AG04450 (cell line): ENCODE data around the gene RASSF7. TPM values are rescaled to one million over a fixed set of nuclear protein-coding genes. Genes with fewer than 3 reads are reported as not detected.

Experiments used
- CTCF ChIA-PET: fragments of 300-600, 350-600 bp; formaldehyde crosslinking; extraction: SDS; loops from one replicate; lab custom pipeline; 2022; ENCODE audit warnings: antibody characterized with exemption, inconsistent platforms; lab: Charles Lee
- POLR2A ChIA-PET: fragments of 350-600 bp; formaldehyde crosslinking; extraction: SDS; loops from one replicate; lab custom pipeline; 2021; ENCODE audit warnings: antibody characterized with exemption, inconsistent platforms; lab: Yijun Ruan, JAX
- DNase-seq: peaks from one replicate; pipeline ENCODE4 v3.0.0-alpha.2; 2011; ENCODE audit warnings: low read depth, low spot score
- H3K27ac ChIP-seq: one replicate; pipeline ENCODE4 v1.5.1; 2012; ENCODE audit warnings: low read depth, low read length, control low read depth
- H3K27me3 ChIP-seq: one replicate; pipeline ENCODE4 v1.6.0; 2012; ENCODE audit warnings: low read length; ENCODE audit not compliant: control insufficient read depth, insufficient read depth
- H3K4me3 ChIP-seq: 2 replicates; pipeline ENCODE4 v1.5.1; 2011; ENCODE audit warnings: mild to moderate bottlenecking, low read depth, low read length, control low read depth
- H3K9me3 ChIP-seq: 2 replicates; pipeline ENCODE4 v1.5.1; 2012; ENCODE audit warnings: low read length; ENCODE audit not compliant: control insufficient read depth, insufficient read depth
- polyA plus RNA-seq: library from polyadenylated mRNA; depleted of rRNA; stranded (reverse); fragments of >200 nt; gene quantifications from 2 replicates; pipeline ENCODE4 v1.2.3, GENCODE V29; 2011
- TF ChIP-seq, protein P1 (sequence below): IDR thresholded peaks from 2 replicates; pipeline ENCODE4 v1.5.1; 2011; ENCODE audit warnings: low read depth, low read length, control low read depth, inconsistent platforms

RASSF7 gene
- polyA plus RNA-seq, 1 experiment = 2.5 TPM

DNA sequence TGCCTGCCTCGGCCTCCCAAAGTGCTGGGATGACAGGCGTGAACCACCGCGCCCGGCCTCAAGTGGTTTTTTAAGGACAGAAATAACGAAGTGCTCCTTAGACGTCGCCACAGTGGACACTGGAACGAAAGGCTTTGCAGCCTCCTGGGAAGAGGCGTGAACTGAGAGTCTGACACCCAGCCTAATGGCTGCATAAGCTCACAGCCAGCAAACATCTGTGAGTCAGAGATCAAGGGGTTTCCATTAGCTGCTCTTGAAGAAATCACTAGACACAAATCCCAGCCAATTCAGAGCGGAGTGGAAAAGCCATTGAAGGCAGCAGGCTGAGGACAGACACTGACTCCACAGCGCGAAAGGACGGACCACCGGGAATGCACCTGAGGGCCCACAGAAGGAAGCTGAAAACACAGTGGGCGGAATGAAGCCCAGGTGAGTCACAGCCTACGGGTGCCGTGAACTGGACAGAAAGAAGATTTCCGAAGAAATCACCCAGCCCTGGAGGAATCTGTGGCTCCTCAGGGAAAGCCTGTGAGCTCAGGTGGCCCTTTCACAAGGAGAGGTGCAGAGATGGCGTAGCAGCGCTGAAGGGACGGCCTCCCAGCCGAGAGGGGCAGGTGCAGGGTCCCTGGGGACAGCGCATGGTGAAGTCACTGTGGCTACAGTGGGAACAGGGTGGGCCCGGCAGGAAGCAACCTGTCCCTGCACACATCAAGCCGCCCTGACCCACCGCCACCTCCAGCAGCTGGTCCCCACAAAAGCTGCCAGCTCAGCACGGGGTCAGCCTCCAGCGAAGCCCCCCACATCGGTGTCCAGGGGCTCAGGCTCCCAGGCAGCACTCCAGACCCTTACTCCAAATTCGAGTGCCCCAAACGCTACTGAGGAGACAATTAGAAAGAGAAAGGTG is 11.8 kb upstream of the RASSF7 start:
- H3K27ac ChIP-seq = no peak overlapping the region
- H3K27me3 ChIP-seq = peaks cover 3% of the 10 kb centered on the region
- CTCF ChIA-PET = no interaction called here
- no peak overlapping the region for H3K4me3 ChIP-seq
- H3K9me3 ChIP-seq = no peaks in the 10 kb centered on the region; the same call in 1 of the 2 replicates
- no peak for DNase-seq
- TF ChIP-seq, protein P1, sequence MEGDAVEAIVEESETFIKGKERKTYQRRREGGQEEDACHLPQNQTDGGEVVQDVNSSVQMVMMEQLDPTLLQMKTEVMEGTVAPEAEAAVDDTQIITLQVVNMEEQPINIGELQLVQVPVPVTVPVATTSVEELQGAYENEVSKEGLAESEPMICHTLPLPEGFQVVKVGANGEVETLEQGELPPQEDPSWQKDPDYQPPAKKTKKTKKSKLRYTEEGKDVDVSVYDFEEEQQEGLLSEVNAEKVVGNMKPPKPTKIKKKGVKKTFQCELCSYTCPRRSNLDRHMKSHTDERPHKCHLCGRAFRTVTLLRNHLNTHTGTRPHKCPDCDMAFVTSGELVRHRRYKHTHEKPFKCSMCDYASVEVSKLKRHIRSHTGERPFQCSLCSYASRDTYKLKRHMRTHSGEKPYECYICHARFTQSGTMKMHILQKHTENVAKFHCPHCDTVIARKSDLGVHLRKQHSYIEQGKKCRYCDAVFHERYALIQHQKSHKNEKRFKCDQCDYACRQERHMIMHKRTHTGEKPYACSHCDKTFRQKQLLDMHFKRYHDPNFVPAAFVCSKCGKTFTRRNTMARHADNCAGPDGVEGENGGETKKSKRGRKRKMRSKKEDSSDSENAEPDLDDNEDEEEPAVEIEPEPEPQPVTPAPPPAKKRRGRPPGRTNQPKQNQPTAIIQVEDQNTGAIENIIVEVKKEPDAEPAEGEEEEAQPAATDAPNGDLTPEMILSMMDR = no peak
- POLR2A ChIA-PET = no interaction called here

DNA sequence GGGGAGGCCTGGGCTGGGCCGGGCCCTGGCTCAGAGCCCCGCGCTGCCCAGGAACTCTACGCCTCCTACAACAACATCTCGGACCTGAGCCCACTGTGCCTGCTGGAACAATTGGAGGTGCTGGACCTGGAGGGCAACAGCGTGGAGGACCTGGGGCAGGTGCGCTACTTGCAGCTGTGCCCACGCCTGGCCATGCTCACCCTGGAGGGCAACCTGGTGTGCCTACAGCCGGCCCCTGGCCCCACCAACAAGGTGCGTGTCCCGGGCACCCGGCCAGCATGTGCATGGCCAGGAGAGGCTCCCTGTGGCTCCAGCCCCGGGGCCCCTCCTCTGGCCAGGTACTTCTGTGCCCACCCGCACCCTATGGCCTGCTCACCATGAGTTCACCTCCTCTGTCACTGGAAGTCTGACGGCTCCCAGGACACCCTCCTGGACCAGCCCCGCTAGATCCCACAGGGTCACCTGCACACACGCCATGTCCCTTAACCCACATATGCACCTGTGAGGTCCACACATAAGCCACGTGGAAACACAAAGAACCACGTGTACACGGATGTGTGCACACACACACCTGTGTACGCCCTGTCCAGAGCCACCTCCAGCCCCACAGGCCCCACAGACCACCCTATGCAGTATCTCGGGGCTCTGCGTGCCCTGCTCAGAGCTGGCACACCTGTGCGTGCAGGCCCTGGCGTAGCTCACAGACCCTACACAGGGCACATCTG is 10.6 kb upstream of the RASSF7 start:
- TF ChIP-seq, protein P1 = no peak
- H3K9me3 ChIP-seq = no peaks in the 10 kb centered on the region; the same call in 1 of the 2 replicates
- H3K27ac ChIP-seq = no peak overlapping the region
- no peak overlapping the region for H3K4me3 ChIP-seq
- DNase-seq = no peak
- ChIA-PET CTCF (no interaction called here), POLR2A (no interaction called here)
- peaks cover 11% of the 10 kb centered on the region for H3K27me3 ChIP-seq

DNA sequence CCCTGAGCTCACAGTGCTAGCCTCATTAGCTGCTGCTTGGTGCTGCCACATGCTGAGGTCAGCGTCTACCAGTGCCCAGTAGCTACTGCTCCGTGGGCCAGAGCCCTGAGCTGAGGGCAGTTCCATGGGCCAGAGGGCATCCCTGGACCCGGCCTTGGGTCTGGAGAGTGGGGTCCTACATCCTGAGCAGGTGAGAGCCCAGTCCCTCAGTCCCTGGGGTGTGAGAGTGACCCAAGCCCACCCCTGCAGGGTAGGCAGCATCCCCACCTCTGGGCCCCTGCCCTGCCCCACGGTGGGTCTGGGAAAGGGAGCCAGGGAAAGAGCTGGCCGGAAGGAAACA is 10.1 kb upstream of the RASSF7 start:
- Histone ChIP-seq H3K27ac (no peak overlapping the region), H3K4me3 (no peak overlapping the region), H3K27me3 (peaks cover 12% of the 10 kb centered on the region), H3K9me3 (no peaks in the 10 kb centered on the region; the same call in 1 of the 2 replicates)
- TF ChIP-seq, protein P1 = no peak
- ChIA-PET POLR2A (no interaction called here), CTCF (no interaction called here)
- no peak for DNase-seq

DNA sequence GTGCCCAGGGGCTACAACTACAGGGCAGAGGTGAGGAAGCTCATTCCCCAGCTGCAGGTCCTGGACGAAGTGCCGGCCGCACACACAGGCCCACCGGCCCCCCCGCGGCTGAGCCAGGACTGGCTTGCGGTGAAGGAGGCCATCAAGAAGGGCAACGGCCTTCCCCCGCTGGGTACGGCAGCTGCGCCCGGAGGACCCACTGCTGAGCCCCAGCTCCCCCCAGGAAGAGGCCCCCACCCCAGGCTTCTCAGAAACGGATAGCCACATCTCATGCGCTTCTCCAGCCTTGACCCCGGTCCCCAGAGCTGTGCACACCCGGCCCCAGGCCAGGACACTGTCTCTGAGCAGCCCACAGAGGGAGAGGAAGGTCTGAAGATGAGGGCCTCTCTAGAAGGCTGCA is 9.6 kb upstream of the RASSF7 start:
- DNase-seq = no peak
- ChIA-PET POLR2A (no interaction called here), CTCF (no interaction called here)
- Histone ChIP-seq H3K9me3 (peaks cover under 1% of the 10 kb centered on the region; the same call in 1 of the 2 replicates), H3K4me3 (no peak overlapping the region), H3K27me3 (peaks cover 13% of the 10 kb centered on the region), H3K27ac (no peak overlapping the region)
- TF ChIP-seq, protein P1 = no peak

DNA sequence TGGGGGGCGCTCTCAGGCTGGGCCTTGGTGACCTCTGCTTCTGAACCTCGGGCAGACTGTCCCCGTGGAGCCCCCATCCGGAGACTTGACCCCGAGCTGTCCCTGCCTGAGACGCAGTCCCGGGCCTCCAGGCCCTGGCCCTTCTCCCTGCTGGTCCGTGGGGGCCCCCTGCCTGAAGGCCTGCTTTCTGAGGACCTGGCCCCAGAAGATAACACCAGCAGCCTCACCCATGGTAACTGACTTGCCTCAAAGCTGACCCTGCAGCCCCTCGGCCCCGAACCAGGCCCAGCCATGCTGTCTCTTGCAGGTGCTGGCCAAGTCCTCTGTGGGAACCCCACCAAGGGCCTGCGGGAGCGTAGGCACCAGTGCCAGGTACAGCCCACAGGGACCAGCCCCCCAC is 9.2 kb upstream of the RASSF7 start:
- Histone ChIP-seq H3K27ac (no peak overlapping the region), H3K4me3 (no peak overlapping the region), H3K27me3 (peaks cover 18% of the 10 kb centered on the region), H3K9me3 (peaks cover 3% of the 10 kb centered on the region; the same call in 1 of the 2 replicates)
- POLR2A ChIA-PET = no interaction called here
- CTCF ChIA-PET = interaction anchor here (1.1 kb wide), 1 partner anchor 177 kb away, joined by 3 read pairs; no protein-coding TSS in a partner anchor
- DNase-seq = no peak
- TF ChIP-seq, protein P1 = no peak
